GM23338 (cell line): Measurements from ENCODE around the gene PDCD1. TPM values are rescaled to one million over a fixed set of nuclear protein-coding genes. Genes with fewer than 3 reads are reported as not detected.

Experiments
- ATAC-seq: fragments of 200-7000 bp; cut with Tn5 transposase; 3 replicates; pipeline ENCODE4 v1.9.1; 2020
- DNase-seq: peaks from one replicate; pipeline ENCODE4 v3.0.0-alpha.2; 2015; ENCODE audit warnings: low spot score
- H2AFZ ChIP-seq: fragments of 200-600 bp; sonication (generic); 2 replicates; pipeline ENCODE4 v1.8.0; 2016; ENCODE audit warnings: antibody characterized with exemption, mild to moderate bottlenecking, moderate library complexity
- H3F3A ChIP-seq: fragments of 200-600 bp; sonication (generic); replicated peaks from 2 replicates; pipeline ENCODE4 v1.8.0; 2017; ENCODE audit warnings: antibody characterized with exemption, mixed run types, low read depth
- H3K27ac ChIP-seq: fragments of 200-600 bp; sonication (generic); 2 replicates; pipeline ENCODE4 v1.6.1; 2016; ENCODE audit warnings: low read depth
- H3K27me3 ChIP-seq: fragments of 200-600 bp; sonication (generic); 2 replicates; pipeline ENCODE4 v1.8.0; 2016; ENCODE audit warnings: mild to moderate bottlenecking, mixed run types, moderate library complexity; ENCODE audit not compliant: insufficient read depth
- H3K36me3 ChIP-seq: fragments of 200-600 bp; sonication (generic); 2 replicates; pipeline ENCODE4 v1.8.0; 2016; ENCODE audit warnings: mild to moderate bottlenecking; ENCODE audit not compliant: insufficient read depth
- H3K4me1 ChIP-seq: fragments of 200-600 bp; sonication (generic); 2 replicates; pipeline ENCODE4 v1.8.0; 2016; ENCODE audit warnings: mild to moderate bottlenecking, moderate library complexity; ENCODE audit not compliant: insufficient read depth
- H3K4me2 ChIP-seq: fragments of 200-600 bp; sonication (generic); 2 replicates; pipeline ENCODE4 v1.7.1; 2017; ENCODE audit warnings: mixed run types
- H3K4me3 ChIP-seq: fragments of 200-600 bp; sonication (generic); 2 replicates; pipeline ENCODE4 v1.6.1; 2016; ENCODE audit warnings: mixed run types
- H3K79me2 ChIP-seq: fragments of 200-600 bp; sonication (generic); replicated peaks from 2 replicates; pipeline ENCODE4 v1.8.0; 2017; ENCODE audit warnings: mild to moderate bottlenecking; ENCODE audit not compliant: insufficient read depth
- H3K9me2 ChIP-seq: fragments of 200-600 bp; sonication (generic); 2 replicates; pipeline ENCODE4 v1.8.0; 2017; ENCODE audit not compliant: insufficient read depth
- H4K20me1 ChIP-seq: fragments of 200-600 bp; sonication (generic); replicated peaks from 2 replicates; pipeline ENCODE4 v1.8.0; 2017; ENCODE audit warnings: mild to moderate bottlenecking; ENCODE audit not compliant: insufficient read depth
- H3K27ac Mint-ChIP-seq: 2 replicates; pipeline ENCODE4 v1.8.0; 2020; ENCODE audit warnings: inconsistent platforms, mild to moderate bottlenecking, moderate library complexity, mixed read lengths
- H3K27me3 Mint-ChIP-seq: 3 replicates; pipeline ENCODE4 v1.8.0; 2022; ENCODE audit warnings: low read depth, mild to moderate bottlenecking, moderate library complexity, mixed read lengths, inconsistent platforms; ENCODE audit not compliant: insufficient read depth, poor library complexity
- H3K36me3 Mint-ChIP-seq: 3 replicates; pipeline ENCODE4 v1.8.0; 2021; ENCODE audit warnings: low read depth, mild to moderate bottlenecking, inconsistent platforms, moderate library complexity, mixed read lengths
- H3K4me1 Mint-ChIP-seq: 3 replicates; pipeline ENCODE4 v1.8.0; 2020; ENCODE audit warnings: mild to moderate bottlenecking, inconsistent platforms, mixed read lengths
- H3K4me3 Mint-ChIP-seq: 3 replicates; pipeline ENCODE4 v1.8.0; 2021; ENCODE audit warnings: moderate library complexity, mild to moderate bottlenecking, inconsistent platforms, mixed read lengths
- H3K9me3 Mint-ChIP-seq: 3 replicates; pipeline ENCODE4 v1.8.0; 2020; ENCODE audit warnings: moderate library complexity, mild to moderate bottlenecking, inconsistent platforms, mixed read lengths
- CREB1 ChIP-seq: fragments of 250-450 bp; sonication (Bioruptor Pico); IDR thresholded peaks from 2 replicates; pipeline ENCODE4 v1.5.0; 2020; ENCODE audit warnings: low read depth, mild to moderate bottlenecking, moderate library complexity
- CTCF ChIP-seq, 2 experiments: fragments of 200-600 bp in 1 of 2; sonication (generic) in 1 of 2; conservative IDR thresholded peaks; 2 replicates each; pipeline versions ENCODE4 v1.5.1 to v1.6.1; 2016 to 2017; ENCODE audit warnings: antibody characterized with exemption in 2 of 2, low read depth in 2 of 2, mild to moderate bottlenecking in 2 of 2, moderate library complexity in 1 of 2
- ETS1 ChIP-seq: IDR thresholded peaks from 2 replicates; pipeline ENCODE4 v1.6.1; 2016; ENCODE audit warnings: antibody characterized with exemption
- EZH2 ChIP-seq: fragments of 200-600 bp; sonication (generic); IDR thresholded peaks from one replicate; pipeline ENCODE4 v1.8.0; 2017; ENCODE audit warnings: antibody characterized with exemption, mild to moderate bottlenecking, low read depth; ENCODE audit not compliant: unreplicated experiment
- EZH2phosphoT487 ChIP-seq: fragments of 200-600 bp; sonication (generic); IDR thresholded peaks from one replicate; pipeline ENCODE4 v1.8.1; 2018; ENCODE audit warnings: antibody characterized with exemption; ENCODE audit not compliant: unreplicated experiment
- JUNB ChIP-seq: IDR thresholded peaks from one replicate; pipeline ENCODE4 v1.6.1; 2016; ENCODE audit warnings: antibody characterized with exemption; ENCODE audit not compliant: unreplicated experiment
- POLR2AphosphoS5 ChIP-seq: IDR thresholded peaks from 2 replicates; pipeline ENCODE4 v1.6.1; 2016; ENCODE audit warnings: antibody characterized with exemption, low read depth
- REST ChIP-seq: IDR thresholded peaks from one replicate; pipeline ENCODE4 v1.6.1; 2018; ENCODE audit warnings: antibody characterized with exemption; ENCODE audit not compliant: unreplicated experiment
- STAT1 ChIP-seq: IDR thresholded peaks from one replicate; pipeline ENCODE4 v1.6.1; 2016; ENCODE audit warnings: antibody characterized with exemption; ENCODE audit not compliant: unreplicated experiment
- ZNF114 ChIP-seq: fragments of 250-450 bp; sonication (Bioruptor Pico); IDR thresholded peaks from 2 replicates; pipeline ENCODE4 v1.5.0; 2020; ENCODE audit warnings: mild to moderate bottlenecking, moderate library complexity
- ZNF331 ChIP-seq: fragments of 250-450 bp; sonication (Bioruptor Pico); IDR thresholded peaks from 2 replicates; pipeline ENCODE4 v1.5.0; 2020; ENCODE audit warnings: low read depth, mild to moderate bottlenecking, moderate library complexity
- ZNF462 ChIP-seq: fragments of 250-450 bp; sonication (Bioruptor Pico); IDR thresholded peaks from 2 replicates; pipeline ENCODE4 v1.5.0; 2020; ENCODE audit warnings: mild to moderate bottlenecking, moderate library complexity
- polyA plus RNA-seq: library from polyadenylated mRNA; unstranded; fragments of >200 nt; fragmentation: Nextera tagmentation; extraction: Ambion mirVana; gene quantifications from 2 replicates; pipeline ENCODE4 v1.2.1, GENCODE V29; 2016
- total RNA-seq: library from RNA; depleted of rRNA; stranded (reverse); fragments of >200 nt; shearing (Covaris generic); gene quantifications from 2 replicates; pipeline ENCODE4 v1.2.3, GENCODE V29; 2014

PDCD1 gene
- total and polyA plus RNA-seq, 2 experiments from 2014 or later: 0.34 to 0.38 TPM

GRCh38 chr2:241848761-241849615, 9.7 kb downstream of the PDCD1 start:
- Histone ChIP-seq H3K4me1 (no peaks in the 10 kb centered on the region), H3K27ac (no peak overlapping the region), H2AFZ (no peak overlapping the region), H3K4me2 (no peak overlapping the region), H3K36me3 (no peaks in the 10 kb centered on the region), H3K4me3 (no peak overlapping the region), H3K79me2 (no peaks in the 10 kb centered on the region), H3F3A (no peaks in the 10 kb centered on the region), H3K9me2 (no peaks in the 10 kb centered on the region), H4K20me1 (no peaks in the 10 kb centered on the region), H3K27me3 (peaks cover 13% of the 10 kb centered on the region)
- Mint-ChIP-seq H3K4me1 (no peaks in the 10 kb centered on the region; the same call in 2 of the 3 replicates), H3K27ac (no peak overlapping the region), H3K4me3 (no peak overlapping the region), H3K36me3 (no peaks in the 10 kb centered on the region), H3K27me3 (peaks cover 29% of the 10 kb centered on the region), H3K9me3 (no peaks in the 10 kb centered on the region)
- DNase-seq (no peak), ATAC-seq (no peak)
- TF ChIP-seq ZNF331 (CRISPR knock-in tag): no peak
- no peak for TF ChIP-seq POLR2AphosphoS5
- TF ChIP-seq CREB1 (CRISPR knock-in tag): no peak
- no peak for TF ChIP-seq JUNB
- no peak for TF ChIP-seq ZNF114 (CRISPR knock-in tag)
- TF ChIP-seq ZNF462 (CRISPR knock-in tag): no peak
- no peak for TF ChIP-seq STAT1
- no peak for TF ChIP-seq EZH2phosphoT487
- TF ChIP-seq EZH2: no peak
- TF ChIP-seq ETS1: no peak
- TF ChIP-seq CTCF (conservative IDR thresholded peaks at IDR 0.05; ENCODE audit: low read depth in 2 of 2): no peak
- TF ChIP-seq REST: no peak
